ENCODE results near the gene COPS7A. TPM values are rescaled to one million over a fixed set of nuclear protein-coding genes. Genes with fewer than 3 reads are reported as not detected.

The COPS7A gene
- total RNA-seq, 1 donor from 2014 or later, result 57.5 TPM

DNA sequence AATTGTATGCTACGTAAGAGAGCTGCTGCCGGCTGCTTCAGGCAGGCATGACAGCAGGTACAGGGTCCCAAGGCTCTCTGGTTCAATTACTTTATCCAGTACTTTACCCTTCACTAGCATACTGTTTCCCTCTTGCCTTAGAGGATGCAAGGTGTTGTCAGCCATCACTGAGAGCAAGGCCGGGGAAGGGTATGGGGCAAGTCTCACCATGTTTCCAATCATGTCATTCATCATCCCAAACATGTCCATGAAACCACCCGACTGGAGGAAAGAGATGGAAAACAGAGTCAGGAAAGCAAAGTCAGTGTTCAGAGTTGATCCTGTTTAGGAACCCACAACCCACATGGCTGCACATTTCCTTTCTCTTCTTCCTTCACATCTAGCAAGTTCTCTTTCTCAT, 26.7 kb downstream of the COPS7A start:
- no peak for DNase-seq (ENCODE audit: low spot score)

DNA sequence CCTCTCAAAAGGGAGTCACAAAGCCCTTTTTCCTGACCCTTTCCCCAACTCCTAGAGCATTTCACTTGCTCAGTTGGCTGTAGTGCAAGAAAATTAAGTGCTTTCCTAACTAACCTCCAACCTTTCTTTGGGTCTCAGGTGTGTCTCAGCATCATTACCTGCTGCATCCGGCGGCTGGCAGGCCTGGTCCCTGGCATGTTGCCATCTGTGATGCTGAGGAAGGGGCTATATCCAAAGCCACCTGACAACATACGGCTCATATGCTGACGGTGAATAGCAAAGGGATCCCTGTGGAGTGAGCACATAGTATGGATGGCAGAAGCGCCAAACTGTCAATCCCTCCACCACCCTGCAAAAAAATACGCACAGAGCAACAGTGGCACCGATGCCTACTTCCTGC, 27.9 kb downstream of the COPS7A start:
- DNase-seq (ENCODE audit: low spot score), result no peak

- no peak for DNase-seq (ENCODE audit: low spot score)
Observed at GRCh38 chr12:6752167-6752920, 28.5 kb downstream of the COPS7A start.

DNA sequence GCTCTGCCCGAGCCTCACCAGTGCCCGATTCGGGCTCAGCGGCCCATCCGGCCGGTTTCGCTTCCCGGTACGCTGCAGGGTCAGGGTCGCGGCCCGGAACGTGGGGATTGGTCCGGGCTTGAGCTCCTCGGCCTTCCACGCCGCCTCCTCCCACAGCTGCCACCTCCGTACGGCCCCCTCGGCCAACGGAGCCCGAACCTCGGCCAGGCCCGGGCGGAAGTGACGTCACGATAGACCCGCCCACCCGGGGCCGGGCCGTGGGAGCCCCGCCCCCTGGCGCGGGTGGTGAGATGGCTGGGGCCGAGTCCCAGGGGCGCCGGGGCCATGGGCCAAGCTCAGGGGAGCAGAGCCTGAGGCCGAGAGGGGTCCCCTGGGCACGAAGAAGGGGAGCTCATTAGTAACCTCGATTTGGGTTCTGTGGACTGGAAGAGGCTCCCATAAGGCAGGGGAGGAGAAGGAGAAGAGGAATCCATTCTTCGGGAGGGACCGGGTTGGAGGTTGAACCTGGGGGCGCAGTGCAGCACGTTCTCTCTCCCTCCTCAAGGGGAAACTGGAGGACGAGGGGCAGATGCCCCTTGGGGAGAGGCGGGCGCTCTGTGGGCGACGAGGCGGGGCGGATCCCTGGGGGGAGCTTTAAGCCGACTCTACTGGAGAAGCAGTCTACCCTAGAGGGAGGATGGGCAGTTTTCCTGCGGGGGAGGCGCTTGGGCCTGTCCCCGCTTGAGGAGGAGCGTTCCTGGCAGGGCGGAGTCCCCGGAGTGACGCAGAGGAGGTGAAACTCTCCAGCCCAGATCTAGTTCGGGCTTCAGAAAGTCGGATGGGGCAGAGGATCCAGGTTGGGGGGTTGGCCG, 29.3 kb downstream of the COPS7A start, which contains the start of gene MLF2:
TSS of gene MLF2 (minus strand) at position 221 of the 851 bp plus-strand sequence. CDS start 807 bp downstream, outside the sequence.
- DNase-seq (ENCODE audit: low spot score), result peak; percentile 98

DNA sequence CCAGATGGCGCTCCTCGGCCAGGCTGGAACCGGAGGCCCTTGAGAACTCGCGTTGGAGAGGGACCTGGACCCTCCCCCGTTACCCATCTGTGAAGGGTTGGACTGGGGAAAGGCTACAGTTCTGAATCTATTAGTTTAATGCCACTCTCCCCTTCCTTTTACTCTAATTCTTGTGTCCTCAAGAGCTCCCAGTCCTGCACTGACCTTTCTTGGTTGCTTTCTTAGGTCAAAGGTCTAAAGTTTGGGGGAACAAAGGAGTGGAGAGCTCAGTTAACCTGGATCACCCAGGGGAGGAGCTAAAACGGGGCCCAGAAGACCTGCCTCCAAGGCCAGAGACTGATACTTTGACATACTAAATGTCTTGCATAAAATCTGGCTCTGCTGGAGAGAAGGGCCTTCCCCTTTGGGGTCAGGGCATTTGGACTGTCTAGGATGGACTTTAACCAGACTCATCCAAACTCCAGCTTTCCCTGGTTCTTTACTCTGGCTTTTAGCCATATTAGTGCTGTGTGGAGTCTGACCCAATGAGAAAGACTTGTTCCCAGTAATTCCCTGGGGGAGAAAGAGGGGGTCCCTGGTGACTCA, 30.0 kb downstream of the COPS7A start:
- no peak for DNase-seq (ENCODE audit: low spot score)

- DNase-seq (ENCODE audit: low spot score), result no peak
Observed at GRCh38 chr12:6754411-6754810, 30.6 kb downstream of the COPS7A start.

GRCh38 chr12:6757028-6757690, 33.3 kb downstream of the COPS7A start:
- no peak for DNase-seq (ENCODE audit: low spot score)

- DNase-seq (ENCODE audit: low spot score), result no peak
Observed at GRCh38 chr12:6758506-6759095, 34.8 kb downstream of the COPS7A start.

GRCh38 chr12:6759741-6760140, 35.9 kb downstream of the COPS7A start:
- DNase-seq (ENCODE audit: low spot score), result no peak

DNA sequence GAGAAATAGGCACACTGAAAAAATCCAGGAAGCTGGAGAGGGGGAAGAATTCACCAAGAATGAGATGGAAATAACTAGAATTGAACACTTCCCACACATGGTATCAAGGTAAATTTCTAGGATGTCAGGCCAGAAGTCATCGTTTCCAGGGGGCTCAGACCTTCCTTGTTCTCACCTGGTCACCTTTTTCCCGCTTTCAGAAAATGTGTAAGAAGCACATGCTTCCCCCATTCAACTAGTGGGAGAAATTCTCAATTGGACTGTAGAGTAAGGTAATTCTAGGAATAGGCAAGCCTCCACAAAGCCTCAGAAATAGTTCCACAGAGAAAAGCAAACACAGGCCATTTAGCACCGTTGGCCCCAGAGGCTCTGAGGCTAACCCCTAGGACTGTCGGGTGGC, 39.5 kb downstream of the COPS7A start:
- no peak for DNase-seq (ENCODE audit: low spot score)

DNA sequence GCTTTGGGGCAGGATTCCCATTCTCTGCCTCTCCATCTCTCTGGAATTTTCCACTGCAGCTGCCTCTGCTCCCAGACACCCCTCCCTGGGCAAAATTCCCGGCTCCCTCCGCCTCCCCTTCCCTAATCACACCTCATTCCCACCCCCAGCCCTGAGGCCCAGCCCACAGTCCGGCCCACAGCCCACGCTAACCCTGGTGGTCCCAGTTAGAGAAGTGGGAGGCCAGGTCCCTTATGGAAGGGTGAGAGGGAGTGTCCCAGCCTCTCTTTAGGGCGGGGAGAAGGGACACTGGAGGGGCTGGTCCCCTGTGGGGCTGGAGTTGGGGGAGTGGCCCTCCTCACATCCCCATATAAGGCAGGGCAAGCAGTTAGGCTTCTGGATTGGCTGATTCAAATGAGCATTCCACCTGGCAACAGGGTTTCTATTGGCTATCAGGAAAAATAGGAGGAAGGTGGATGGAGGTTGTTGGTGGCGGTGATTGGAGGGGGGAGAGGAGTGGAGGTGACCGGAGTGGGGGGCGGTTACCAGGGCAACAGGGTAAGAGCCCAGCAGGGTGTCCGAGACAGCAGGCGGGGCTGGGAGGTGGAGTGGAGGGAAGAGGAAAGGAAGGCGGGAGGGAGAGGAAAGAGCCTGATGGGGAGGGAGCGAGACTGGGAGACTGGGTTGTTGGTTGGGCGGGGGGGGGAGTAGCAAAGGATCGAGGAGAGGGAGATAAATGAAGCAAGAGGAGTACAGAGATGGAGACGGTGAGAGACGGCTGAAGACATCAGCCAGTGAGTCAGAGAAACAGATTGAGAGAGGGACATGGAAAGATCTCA, 40.4 kb downstream of the COPS7A start:
- peak; percentile 94 for DNase-seq (ENCODE audit: low spot score)

GRCh38 chr12:6765048-6765633, 41.3 kb downstream of the COPS7A start:
- no peak for DNase-seq (ENCODE audit: low spot score)

DNA sequence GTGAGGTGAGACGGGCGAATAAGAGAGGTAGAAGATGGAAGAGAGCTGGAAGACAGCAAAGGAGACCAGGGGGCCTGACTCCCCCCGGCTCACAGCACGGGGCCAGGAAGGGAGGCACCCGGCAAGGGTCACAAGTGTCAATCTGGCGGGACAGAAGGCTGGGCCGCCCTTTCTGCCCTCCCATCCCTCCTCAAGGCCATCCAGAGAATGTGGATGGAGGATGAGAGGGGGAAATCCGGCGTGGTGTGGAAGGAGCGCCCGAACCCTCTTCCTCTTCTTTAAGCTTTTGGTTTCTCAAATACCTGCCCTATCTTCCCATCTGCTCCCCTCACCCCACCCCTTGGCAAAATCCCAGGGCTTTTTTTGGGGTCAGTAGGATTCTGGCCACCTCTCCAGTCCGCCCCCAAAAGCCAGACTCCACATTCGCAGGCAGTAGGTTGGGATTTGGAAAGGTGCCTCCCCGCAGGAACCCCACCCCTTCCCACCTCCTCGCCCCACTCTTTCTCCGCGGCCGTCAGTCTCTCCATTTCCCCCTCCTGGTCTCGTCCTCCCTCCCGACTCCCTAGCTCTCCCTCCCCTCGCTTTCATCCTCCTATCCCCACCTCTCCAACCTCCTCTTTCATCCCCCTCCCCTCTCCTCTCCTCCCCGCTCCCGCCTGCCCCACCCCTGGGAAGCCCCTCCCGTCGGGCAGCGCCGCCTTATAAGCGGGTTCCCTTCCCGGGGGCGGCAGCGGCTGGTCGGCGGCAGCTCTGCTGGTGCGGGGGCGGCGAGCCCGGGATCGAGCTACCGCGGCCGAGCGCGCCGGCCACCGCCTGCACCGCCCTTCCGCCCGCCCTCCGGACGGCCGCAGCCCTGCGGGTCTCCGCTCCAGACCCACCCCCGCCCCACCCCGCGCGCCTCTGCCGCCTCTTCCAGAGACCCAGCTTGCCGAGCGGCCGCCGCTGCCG, 42.1 kb downstream of the COPS7A start, which contains the start of gene PTMS:
TSS of gene PTMS (plus strand) at position 730 of the 948 bp plus-strand sequence. CDS start 343 bp downstream, outside the sequence.
- peak; percentile 93 for DNase-seq (ENCODE audit: low spot score)

GRCh38 chr12:6766651-6767349, 43.0 kb downstream of the COPS7A start:
- peak; percentile 95 for DNase-seq (ENCODE audit: low spot score)

GRCh38 chr12:6767353-6768319, 43.8 kb downstream of the COPS7A start:
- no peak for DNase-seq (ENCODE audit: low spot score)

GRCh38 chr12:6768437-6768914, 44.6 kb downstream of the COPS7A start:
- no peak for DNase-seq (ENCODE audit: low spot score)

All from mesenteric fat pad (tissue), 1 donor.